ENCODE results near the gene FAM200B.

The FAM200B gene
- 2.6 to 12.5 (median 4.3) reads per million in 9 experiments for total RNA-seq

- no peaks in the 10 kb centered on the region for H3K27me3 Mint-ChIP-seq
- peak within 1 kb of the TSS; percentile 100 for H3K4me3 Mint-ChIP-seq
- H3K9me3 Mint-ChIP-seq: no peaks in the 10 kb centered on the region
- peaks cover 15% of the 10 kb centered on the region for H3K36me3 Mint-ChIP-seq (ENCODE audit: insufficient read depth)
- peak; percentile 95 to 98 (median 96) for DNase-seq
- peak within 1 kb of the TSS; percentile 100 for H3K27ac Mint-ChIP-seq
- H3K4me1 Mint-ChIP-seq (ENCODE audit: low read depth in 2 of 2): peaks cover 25 to 29% of the 10 kb centered on the region in 2 donors
- peak; percentile 97 for ATAC-seq (replicated peaks)
Measured at GRCh38 chr4:15681372-15682241, at the start of gene FAM200B. FAM200B (plus strand) TSS chr4:15681827; CDS start chr4:15686978, 5,151 bp downstream.

- DNase-seq (no peak), ATAC-seq (replicated peaks) (no peak)
- H3K27me3 Mint-ChIP-seq: no peaks in the 10 kb centered on the region
- H3K4me3 Mint-ChIP-seq: no peak overlapping the region
- no peak overlapping the region for H3K27ac Mint-ChIP-seq
- H3K36me3 Mint-ChIP-seq (ENCODE audit: insufficient read depth): peaks cover 83% of the 10 kb centered on the region
- H3K4me1 Mint-ChIP-seq (ENCODE audit: low read depth in 2 of 2): peaks cover 2 to 16% of the 10 kb centered on the region in 2 donors
- H3K9me3 Mint-ChIP-seq: no peaks in the 10 kb centered on the region
Measured at GRCh38 chr4:15636818-15637217, 44.8 kb upstream of the FAM200B start.

- Mint-ChIP-seq H3K27ac (no peak overlapping the region), H3K4me3 (no peak overlapping the region), H3K9me3 (no peaks in the 10 kb centered on the region), H3K4me1 (ENCODE audit: low read depth in 2 of 2) (peaks cover 6 to 17% of the 10 kb centered on the region in 2 donors), H3K36me3 (ENCODE audit: insufficient read depth) (peaks cover 78% of the 10 kb centered on the region), H3K27me3 (no peaks in the 10 kb centered on the region)
- ATAC-seq (replicated peaks) (no peak), DNase-seq (no peak)
Measured at GRCh38 chr4:15638418-15638817, 43.2 kb upstream of the FAM200B start.

GRCh38 chr4:15648600-15648999 lies 33.0 kb upstream of the FAM200B start:
- H3K9me3 Mint-ChIP-seq: no peaks in the 10 kb centered on the region
- no peak for ATAC-seq (replicated peaks)

GRCh38 chr4:15649914-15650545 lies 31.6 kb upstream of the FAM200B start:
- Mint-ChIP-seq H3K36me3 (ENCODE audit: insufficient read depth) (peaks cover 13% of the 10 kb centered on the region), H3K4me3 (peak overlapping the region; percentile 6 to 34), H3K9me3 (no peaks in the 10 kb centered on the region), H3K27me3 (no peaks in the 10 kb centered on the region), H3K4me1 (ENCODE audit: low read depth in 2 of 2) (peaks cover 31 to 58% of the 10 kb centered on the region in 2 donors), H3K27ac (peak overlapping the region in 1 of 2 donors; percentile 79)
- peak; percentile 64 to 67 (median 66) for DNase-seq
- ATAC-seq (replicated peaks): peak; percentile 80

More at GRCh38 chr4:15648600-15648999, 33.0 kb upstream of the FAM200B start:
- H3K4me3 Mint-ChIP-seq: peak overlapping the region in 1 of 2 donors; percentile 7
- peaks cover 3% of the 10 kb centered on the region for H3K36me3 Mint-ChIP-seq (ENCODE audit: insufficient read depth)
- H3K4me1 Mint-ChIP-seq (ENCODE audit: low read depth in 2 of 2): peaks cover 28 to 56% of the 10 kb centered on the region in 2 donors
- no peaks in the 10 kb centered on the region for H3K27me3 Mint-ChIP-seq
- peak overlapping the region in 1 of 2 donors; percentile 79 for H3K27ac Mint-ChIP-seq
- DNase-seq: no peak

GRCh38 chr4:15651676-15652075 lies 30.0 kb upstream of the FAM200B start:
- peak overlapping the region in 1 of 2 donors; percentile 26 for H3K4me3 Mint-ChIP-seq
- peaks cover 24% of the 10 kb centered on the region for H3K36me3 Mint-ChIP-seq (ENCODE audit: insufficient read depth)
- no peaks in the 10 kb centered on the region for H3K27me3 Mint-ChIP-seq
- ATAC-seq (replicated peaks) (no peak), DNase-seq (no peak)
- H3K4me1 Mint-ChIP-seq (ENCODE audit: low read depth in 2 of 2): peaks cover 35 to 53% of the 10 kb centered on the region in 2 donors
- no peaks in the 10 kb centered on the region for H3K9me3 Mint-ChIP-seq
- H3K27ac Mint-ChIP-seq: peak overlapping the region; percentile 2 to 26

- DNase-seq (no peak), ATAC-seq (replicated peaks) (no peak)
- H3K27me3 Mint-ChIP-seq: no peaks in the 10 kb centered on the region
- H3K27ac Mint-ChIP-seq: peak overlapping the region; percentile 2 to 26
- H3K4me1 Mint-ChIP-seq (ENCODE audit: low read depth in 2 of 2): peaks cover 35 to 52% of the 10 kb centered on the region in 2 donors
- H3K4me3 Mint-ChIP-seq: peak overlapping the region in 1 of 2 donors; percentile 26
- H3K9me3 Mint-ChIP-seq: no peaks in the 10 kb centered on the region
- peaks cover 24% of the 10 kb centered on the region for H3K36me3 Mint-ChIP-seq (ENCODE audit: insufficient read depth)
Measured at GRCh38 chr4:15652191-15652590, 29.4 kb upstream of the FAM200B start.

GRCh38 chr4:15652841-15653240 lies 28.8 kb upstream of the FAM200B start:
- H3K36me3 Mint-ChIP-seq (ENCODE audit: insufficient read depth): peaks cover 24% of the 10 kb centered on the region
- no peaks in the 10 kb centered on the region for H3K27me3 Mint-ChIP-seq
- no peak for DNase-seq
- no peaks in the 10 kb centered on the region for H3K9me3 Mint-ChIP-seq
- ATAC-seq (replicated peaks): no peak
- H3K4me1 Mint-ChIP-seq (ENCODE audit: low read depth in 2 of 2): peaks cover 35 to 45% of the 10 kb centered on the region in 2 donors
- peak overlapping the region; percentile 98 for H3K4me3 Mint-ChIP-seq
- H3K27ac Mint-ChIP-seq: peak overlapping the region; percentile 94 to 98

- H3K4me1 Mint-ChIP-seq (ENCODE audit: low read depth in 2 of 2): peaks cover 35 to 42% of the 10 kb centered on the region in 2 donors
- peak overlapping the region; percentile 98 for H3K4me3 Mint-ChIP-seq
Measured at GRCh38 chr4:15653420-15653819, 28.2 kb upstream of the FAM200B start.

GRCh38 chr4:15653864-15654592 lies 27.6 kb upstream of the FAM200B start:
- no peaks in the 10 kb centered on the region for H3K9me3 Mint-ChIP-seq
- H3K36me3 Mint-ChIP-seq (ENCODE audit: insufficient read depth): peaks cover 21% of the 10 kb centered on the region
- H3K27me3 Mint-ChIP-seq: no peaks in the 10 kb centered on the region
- peaks cover 32 to 36% of the 10 kb centered on the region in 2 donors for H3K4me1 Mint-ChIP-seq (ENCODE audit: low read depth in 2 of 2)
- H3K4me3 Mint-ChIP-seq: peak overlapping the region; percentile 98
- peak overlapping the region; percentile 94 to 98 for H3K27ac Mint-ChIP-seq
- DNase-seq: no peak
- ATAC-seq (replicated peaks): no peak

More at GRCh38 chr4:15653420-15653819, 28.2 kb upstream of the FAM200B start:
- peaks cover 21% of the 10 kb centered on the region for H3K36me3 Mint-ChIP-seq (ENCODE audit: insufficient read depth)
- H3K27ac Mint-ChIP-seq: peak overlapping the region; percentile 94 to 98
- ATAC-seq (replicated peaks) (no peak), DNase-seq (no peak)
- H3K9me3 Mint-ChIP-seq: no peaks in the 10 kb centered on the region
- H3K27me3 Mint-ChIP-seq: no peaks in the 10 kb centered on the region

- no peaks in the 10 kb centered on the region for H3K9me3 Mint-ChIP-seq
- peak overlapping the region; percentile 94 to 98 for H3K27ac Mint-ChIP-seq
- H3K27me3 Mint-ChIP-seq: no peaks in the 10 kb centered on the region
- H3K4me3 Mint-ChIP-seq: peak overlapping the region; percentile 98
- peak; percentile 62 for ATAC-seq (replicated peaks)
- peaks cover 31 to 32% of the 10 kb centered on the region in 2 donors for H3K4me1 Mint-ChIP-seq (ENCODE audit: low read depth in 2 of 2)
- peak in 2 of 3 experiments; percentile 9 to 18 for DNase-seq
- H3K36me3 Mint-ChIP-seq (ENCODE audit: insufficient read depth): peaks cover 21% of the 10 kb centered on the region
Measured at GRCh38 chr4:15654593-15655222, 26.9 kb upstream of the FAM200B start.

- Mint-ChIP-seq H3K36me3 (ENCODE audit: insufficient read depth) (peaks cover 21% of the 10 kb centered on the region), H3K4me1 (ENCODE audit: low read depth in 2 of 2) (peaks cover 24 to 25% of the 10 kb centered on the region in 2 donors), H3K27me3 (no peaks in the 10 kb centered on the region), H3K4me3 (peak within 1 kb of the TSS; percentile 98), H3K9me3 (no peaks in the 10 kb centered on the region), H3K27ac (peak within 1 kb of the TSS; percentile 94 to 98)
- DNase-seq: peak; percentile 72 to 86 (median 80)
- peak; percentile 82 for ATAC-seq (replicated peaks)
Measured at GRCh38 chr4:15655223-15656037, 26.2 kb upstream of the FAM200B start, which contains the start of gene FBXL5. FBXL5 (minus strand) TSS chr4:15655357; CDS start chr4:15655287, 70 bp downstream.

All from effector memory CD8-positive, alpha-beta T cell (primary cell).